IMR-90 (cell line): ENCODE measurements around the gene DYNLT5. TPM values are rescaled to one million over a fixed set of nuclear protein-coding genes. Genes with fewer than 3 reads are reported as not detected.
"Not testable (repeated sequence)": the region's sequence is repeated elsewhere in the genome, so short reads cannot be mapped to it uniquely, and the experiment has no call there.

Experiments used
- ATAC-seq: fragments of 200-7000 bp; cut with Tn5 transposase; 2 replicates; pipeline ENCODE4 v1.9.1; 2020; ENCODE audit warnings: low read depth, mild to moderate bottlenecking, moderate library complexity
- BruUV-seq: library from RNA; stranded (reverse); fragments of 400-500 nt; replicated peaks from 2 replicates; lab custom pipeline; 2021; lab: Mats Ljungman, UMichigan
- CTCF ChIA-PET: fragments of 300-600 bp; formaldehyde crosslinking; extraction: SDS; loops from one replicate; lab custom pipeline; 2021; ENCODE audit warnings: antibody characterized with exemption; lab: Yijun Ruan, JAX
- POLR2A ChIA-PET: fragments of 300-600 bp; sonication (Branson Sonifier 250); formaldehyde crosslinking; loops from one replicate; lab custom pipeline; 2022; ENCODE audit warnings: antibody characterized with exemption; ENCODE audit not compliant: unreplicated experiment; lab: Charles Lee
- DNase-seq: peaks from one replicate; pipeline ENCODE4 v3.0.0; 2013
- H2AFZ ChIP-seq: replicated peaks from 2 replicates; pipeline ENCODE3; 2013; ENCODE audit warnings: low read length, mild to moderate bottlenecking; ENCODE audit not compliant: poor library complexity
- H2AK5ac ChIP-seq: 2 replicates; pipeline ENCODE4 v1.6.1; 2013; ENCODE audit warnings: low read depth, low read length, inconsistent platforms
- H2AK9ac ChIP-seq: replicated peaks from 2 replicates; pipeline ENCODE3; 2013; ENCODE audit warnings: mild to moderate bottlenecking, low read depth, low read length, moderate library complexity; ENCODE audit not compliant: poor library complexity
- H2BK120ac ChIP-seq: 2 replicates; pipeline ENCODE4 v1.6.1; 2013; ENCODE audit warnings: low read depth, low read length, inconsistent platforms
- H2BK15ac ChIP-seq: 3 replicates; pipeline ENCODE4 v1.6.1; 2013; ENCODE audit warnings: low read depth, low read length, inconsistent platforms
- H2BK20ac ChIP-seq: 2 replicates; pipeline ENCODE4 v1.6.1; 2013; ENCODE audit warnings: low read depth, mild to moderate bottlenecking, inconsistent platforms, low read length, moderate library complexity
- H2BK5ac ChIP-seq: 2 replicates; pipeline ENCODE4 v1.6.1; 2013; ENCODE audit warnings: mild to moderate bottlenecking, low read depth, low read length, inconsistent platforms; ENCODE audit not compliant: poor library complexity, severe bottlenecking
- H3K14ac ChIP-seq: replicated peaks from 2 replicates; pipeline ENCODE4 v1.6.1; 2013; ENCODE audit warnings: low read depth, low read length, inconsistent platforms
- H3K18ac ChIP-seq: 2 replicates; pipeline ENCODE4 v1.6.1; 2013; ENCODE audit warnings: low read depth, low read length, control low read depth
- H3K23ac ChIP-seq: 2 replicates; pipeline ENCODE4 v1.6.1; 2013; ENCODE audit warnings: low read depth, low read length, inconsistent platforms
- H3K27ac ChIP-seq: 2 replicates; pipeline ENCODE4 v1.5.1; 2013; ENCODE audit warnings: mild to moderate bottlenecking, control low read depth, low read length; ENCODE audit not compliant: insufficient read depth
- H3K27me3 ChIP-seq: 2 replicates; pipeline ENCODE4 v1.6.1; 2013; ENCODE audit warnings: low read length; ENCODE audit not compliant: control insufficient read depth, insufficient read depth
- H3K36me3 ChIP-seq: 2 replicates; pipeline ENCODE4 v1.6.1; 2013; ENCODE audit warnings: low read length, mixed read lengths; ENCODE audit not compliant: control insufficient read depth, insufficient read depth
- H3K4ac ChIP-seq: 2 replicates; pipeline ENCODE4 v1.6.1; 2013; ENCODE audit warnings: low read depth, low read length, inconsistent platforms
- H3K4me1 ChIP-seq: 2 replicates; pipeline ENCODE4 v1.6.1; 2013; ENCODE audit warnings: low read length, mixed read lengths; ENCODE audit not compliant: control insufficient read depth, insufficient read depth
- H3K4me2 ChIP-seq: 2 replicates; pipeline ENCODE4 v1.6.1; 2013; ENCODE audit warnings: low read depth, mild to moderate bottlenecking, control low read depth, low read length, moderate library complexity
- H3K4me3 ChIP-seq: 2 replicates; pipeline ENCODE4 v1.5.1; 2013; ENCODE audit warnings: low read depth, mild to moderate bottlenecking, control low read depth, low read length, moderate library complexity; ENCODE audit not compliant: insufficient read depth
- H3K56ac ChIP-seq: 2 replicates; pipeline ENCODE4 v1.6.1; 2013; ENCODE audit warnings: low read length, inconsistent platforms; ENCODE audit not compliant: insufficient read depth; ENCODE audit errors: extremely low read depth
- H3K79me1 ChIP-seq, 2 experiments: 2 replicates each; pipeline ENCODE4 v1.6.1; 2013; ENCODE audit warnings: low read length in 2 of 2, inconsistent platforms in 1 of 2, low read depth in 1 of 2
- H3K9ac ChIP-seq: 2 replicates; pipeline ENCODE4 v1.6.1; 2013; ENCODE audit warnings: low read depth, low read length, control low read depth
- H3K9me1 ChIP-seq: 2 replicates; pipeline ENCODE4 v1.6.1; 2013; ENCODE audit warnings: low read length, inconsistent platforms; ENCODE audit not compliant: insufficient read depth
- H3K9me3 ChIP-seq: 2 replicates; pipeline ENCODE4 v1.6.1; 2013; ENCODE audit warnings: low read length; ENCODE audit not compliant: control insufficient read depth, insufficient read depth
- H4K20me1 ChIP-seq: 2 replicates; pipeline ENCODE4 v1.6.1; 2013; ENCODE audit warnings: low read length, inconsistent platforms; ENCODE audit not compliant: insufficient read depth
- H4K5ac ChIP-seq: 2 replicates; pipeline ENCODE4 v1.6.1; 2013; ENCODE audit warnings: mild to moderate bottlenecking, low read depth, low read length, control low read depth
- H4K8ac ChIP-seq, 2 experiments: 2 replicates each; pipeline ENCODE4 v1.6.1; 2013; ENCODE audit warnings: low read depth in 2 of 2, low read length in 2 of 2, control low read depth in 1 of 2, inconsistent platforms in 1 of 2
- H4K91ac ChIP-seq: 2 replicates; pipeline ENCODE4 v1.6.1; 2013; ENCODE audit warnings: low read depth, low read length, inconsistent platforms; ENCODE audit not compliant: insufficient read depth
- WGBS, 2 experiments: methylation state at CpG; one replicate each; pipeline versions ENCODE4 v1.1.5 to v1.1.7; 2013; ENCODE audit warnings: missing lambda C conversion rate in 2 of 2; ENCODE audit not compliant: insufficient read length in 1 of 2; ENCODE audit errors: extremely low coverage in 2 of 2; 5-methylcytosine and 5-hydroxymethylcytosine counted together
- dilution Hi-C: fragments of 300-500 bp; cut with HindIII; formaldehyde crosslinking; loops from one replicate; pipeline ENCODE4 v1.14.3; 2018; ENCODE audit warnings: low sequenced_read_pairs; ENCODE audit not compliant: unreplicated experiment
- in situ Hi-C: fragments of 300-500 bp; cut with MboI; formaldehyde crosslinking; loops from 3 replicates; pipeline ENCODE4 v1.14.3; 2019; ENCODE audit warnings: low sequenced_read_pairs, inconsistent platforms, mixed read lengths
- intact Hi-C: fragments of 100-400 bp; cut with micrococcal nuclease; formaldehyde crosslinking; loops from 2 replicates; pipeline ENCODE4 v1.10.0; 2022
- polyA plus RNA-seq, 3 experiments: library from polyadenylated mRNA; depleted of rRNA; stranded (reverse); fragments of >200 nt; gene quantifications; 2 replicates each; pipeline ENCODE4 v1.2.3, GENCODE V29; 2012; ENCODE audit warnings: low replicate concordance in 1 of 3
- total RNA-seq: library from RNA; depleted of rRNA; stranded (reverse); fragments of >200 nt; gene quantifications from 2 replicates; pipeline ENCODE4 v1.2.3, GENCODE V29; 2012

The DYNLT5 gene
- total and polyA plus RNA-seq, 2 of the 4 experiments (the other 2 are of a cell fraction), result 0.12 to 0.18 TPM

DNA sequence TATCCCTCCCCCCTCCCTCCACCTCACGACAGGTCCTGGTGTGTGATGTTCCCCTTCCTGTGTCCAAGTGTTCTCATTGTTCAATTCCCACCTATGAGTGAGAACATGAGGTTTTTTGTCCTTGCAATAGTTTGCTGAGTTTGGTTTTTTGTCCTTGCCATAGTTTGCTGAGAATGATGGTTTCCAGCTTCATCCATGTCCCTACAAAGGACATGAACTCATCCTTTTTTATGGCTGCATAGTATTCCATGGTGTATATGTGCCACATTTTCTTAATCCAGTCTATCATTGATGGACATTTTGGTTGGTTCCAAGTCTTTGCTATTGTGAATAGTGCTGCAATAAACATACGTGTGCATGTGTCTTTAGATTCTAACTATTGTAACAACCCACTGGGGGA is 43.6 kb downstream of the DYNLT5 start:
- ATAC-seq, H3K27ac ChIP-seq, H3K4me1 ChIP-seq, H4K8ac ChIP-seq, H4K5ac ChIP-seq, intact Hi-C loops, H3K9me1 ChIP-seq, H3K23ac ChIP-seq, H3K56ac ChIP-seq, H3K14ac ChIP-seq, H4K91ac ChIP-seq, H3K4me3 ChIP-seq, H3K9me3 ChIP-seq, H3K18ac ChIP-seq, in situ Hi-C loops, H2AFZ ChIP-seq, H2BK5ac ChIP-seq, H2AK9ac ChIP-seq, H3K27me3 ChIP-seq, H2BK15ac ChIP-seq, H4K20me1 ChIP-seq, H3K4ac ChIP-seq, H3K4me2 ChIP-seq, POLR2A ChIA-PET, BruUV-seq, H2BK20ac ChIP-seq, dilution Hi-C loops, H2BK120ac ChIP-seq, H3K79me1 ChIP-seq, H2AK5ac ChIP-seq, H3K9ac ChIP-seq, H3K36me3 ChIP-seq, CTCF ChIA-PET, DNase-seq: not testable (repeated sequence)
- WGBS, 2 experiments, result no CpG with 5 or more reads among the region's 2 CpGs
